Esophagus muscularis mucosa (tissue), 4 donors: ENCODE measurements around the gene WWOX. TPM values are rescaled to one million over a fixed set of nuclear protein-coding genes. Genes with fewer than 3 reads are reported as not detected.

Experiments used
- DNase-seq: peaks from one replicate; pipeline ENCODE4 v3.0.0-alpha.2; 2017; ENCODE audit errors: extremely low spot score
- H3K27ac ChIP-seq, 4 donors: fragments of 200-600 bp; sonication (generic); replicated peaks in 1 of 4; 1 replicate in 3 of 4; 2 replicates in 1 of 4; pipeline ENCODE4 v1.5.1; 2016 to 2019; ENCODE audit warnings: mild to moderate bottlenecking in 1 of 4
- H3K27me3 ChIP-seq, 4 donors: fragments of 200-600 bp; sonication (generic); one replicate each; pipeline versions ENCODE4 v1.5.1 to v1.6.0; 2016 to 2019
- H3K36me3 ChIP-seq, 4 donors: fragments of 200-600 bp; sonication (generic); one replicate each; pipeline ENCODE4 v1.5.1; 2016 to 2019
- H3K4me1 ChIP-seq, 4 donors: fragments of 200-600 bp; sonication (generic); one replicate each; pipeline ENCODE4 v1.5.1; 2016 to 2019
- H3K4me3 ChIP-seq, 4 donors: fragments of 200-600 bp; sonication (generic); 1 replicate in 2 of 4; 2 replicates in 2 of 4; pipeline ENCODE4 v1.5.1; 2016 to 2019; ENCODE audit warnings: mild to moderate bottlenecking in 4 of 4, moderate library complexity in 1 of 4
- H3K9me3 ChIP-seq, 4 donors: fragments of 200-600 bp; sonication (generic); 1 replicate in 3 of 4; 2 replicates in 1 of 4; pipeline ENCODE4 v1.5.1; 2016 to 2019
- EP300 ChIP-seq: sonication (generic); formaldehyde crosslinking; IDR thresholded peaks from one replicate; pipeline ENCODE4 v1.6.1; 2017; ENCODE audit warnings: antibody characterized with exemption
- POLR2A ChIP-seq: fragments of 450-650 bp; IDR thresholded peaks from one replicate; pipeline ENCODE4 v1.6.1; 2017; ENCODE audit warnings: antibody characterized with exemption, moderate library complexity, mild to moderate bottlenecking, low read depth
- POLR2AphosphoS5 ChIP-seq, 2 donors: sonication (generic); formaldehyde crosslinking; IDR thresholded peaks; one replicate each; pipeline ENCODE4 v1.6.1; 2017; ENCODE audit warnings: antibody characterized with exemption in 2 of 2
- WGBS: methylation state at CpG from one replicate; pipeline ENCODE4 v1.1.5; 2018; 5-methylcytosine and 5-hydroxymethylcytosine counted together
- intact Hi-C: fragments of 100-400 bp; cut with DNase I; formaldehyde crosslinking; loops from one replicate; pipeline ENCODE4 v1.15.1; 2023
- total RNA-seq, 4 donors: library from RNA; depleted of rRNA; stranded (reverse); fragments of >200 nt; gene quantifications; one replicate each; pipeline versions ENCODE4 v1.1.0 to v1.2.1, GENCODE V29; 2016
- TF ChIP-seq, protein P1 (sequence below), 3 experiments: fragments of 200-600 bp in 2 of 3; fragments of 450-650 bp in 1 of 3; sonication (generic) in 2 of 3; IDR thresholded peaks; one replicate each; pipeline ENCODE4 v1.5.1; 2017 to 2019; ENCODE audit warnings: antibody characterized with exemption in 3 of 3, mild to moderate bottlenecking in 2 of 3, moderate library complexity in 1 of 3

Gene WWOX
- total RNA-seq, 4 donors from 2014 or later: 14.4 to 27.8 (median 15.4) TPM

DNA sequence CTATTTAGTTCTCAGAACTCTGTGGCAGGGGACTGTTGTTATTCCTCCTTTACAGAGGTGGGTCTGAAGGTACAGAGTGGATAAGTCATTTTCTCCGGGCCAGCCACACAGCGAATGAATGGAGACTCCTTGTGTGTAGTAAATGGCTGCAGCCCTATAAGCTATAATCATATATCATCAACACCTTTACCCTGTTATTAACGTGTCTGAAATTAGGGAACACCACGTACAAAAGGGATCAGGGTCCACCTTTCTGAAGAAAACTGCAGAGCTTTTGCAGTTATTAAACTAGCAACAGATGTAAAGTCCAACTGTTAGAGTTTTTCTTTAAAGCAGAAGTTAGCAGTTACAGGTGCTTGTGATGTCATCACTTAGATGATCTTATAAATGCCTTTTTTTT is 804.4 kb downstream of the WWOX start:
- Histone ChIP-seq H3K4me3 (no peak overlapping the region), H3K4me1 (peaks cover 0 to 4% (median 0%) of the 10 kb centered on the region in 4 donors), H3K36me3 (no peaks in the 10 kb centered on the region), H3K27ac (no peak overlapping the region), H3K27me3 (no peaks in the 10 kb centered on the region), H3K9me3 (no peaks in the 10 kb centered on the region)
- intact Hi-C loops: no loop called here
- DNase-seq: no peak
- TF ChIP-seq POLR2A (no peak), POLR2AphosphoS5 (IDR thresholded peaks at IDR 0.05) (no peak), EP300 (no peak)
- TF ChIP-seq, protein P1, sequence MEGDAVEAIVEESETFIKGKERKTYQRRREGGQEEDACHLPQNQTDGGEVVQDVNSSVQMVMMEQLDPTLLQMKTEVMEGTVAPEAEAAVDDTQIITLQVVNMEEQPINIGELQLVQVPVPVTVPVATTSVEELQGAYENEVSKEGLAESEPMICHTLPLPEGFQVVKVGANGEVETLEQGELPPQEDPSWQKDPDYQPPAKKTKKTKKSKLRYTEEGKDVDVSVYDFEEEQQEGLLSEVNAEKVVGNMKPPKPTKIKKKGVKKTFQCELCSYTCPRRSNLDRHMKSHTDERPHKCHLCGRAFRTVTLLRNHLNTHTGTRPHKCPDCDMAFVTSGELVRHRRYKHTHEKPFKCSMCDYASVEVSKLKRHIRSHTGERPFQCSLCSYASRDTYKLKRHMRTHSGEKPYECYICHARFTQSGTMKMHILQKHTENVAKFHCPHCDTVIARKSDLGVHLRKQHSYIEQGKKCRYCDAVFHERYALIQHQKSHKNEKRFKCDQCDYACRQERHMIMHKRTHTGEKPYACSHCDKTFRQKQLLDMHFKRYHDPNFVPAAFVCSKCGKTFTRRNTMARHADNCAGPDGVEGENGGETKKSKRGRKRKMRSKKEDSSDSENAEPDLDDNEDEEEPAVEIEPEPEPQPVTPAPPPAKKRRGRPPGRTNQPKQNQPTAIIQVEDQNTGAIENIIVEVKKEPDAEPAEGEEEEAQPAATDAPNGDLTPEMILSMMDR (IDR thresholded peaks at IDR 0.05): no peak
- WGBS: 67% methylated on average over 4 of the region's 4 CpGs

DNA sequence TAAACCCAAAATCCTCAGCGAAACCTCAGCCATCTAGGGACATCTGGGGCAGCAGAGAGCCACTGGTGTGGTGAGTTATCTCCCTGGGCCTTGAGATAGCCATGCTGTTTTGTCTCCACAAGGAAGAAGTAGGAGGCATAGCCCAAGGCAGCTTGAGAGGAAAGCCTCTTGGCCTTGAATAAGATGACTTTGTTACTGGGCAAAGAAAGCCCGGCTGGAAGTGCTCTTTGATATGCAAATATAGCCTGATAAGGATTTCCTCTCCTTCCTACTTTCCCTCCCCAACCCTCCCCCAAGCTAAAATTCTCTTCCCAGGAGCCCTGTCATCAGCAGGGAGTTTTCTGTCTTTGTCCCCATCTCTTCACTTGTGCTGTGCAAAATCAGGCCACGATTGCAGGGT is 806.7 kb downstream of the WWOX start:
- no peak for TF ChIP-seq POLR2A
- TF ChIP-seq, protein P1 (IDR thresholded peaks at IDR 0.05): no peak
- TF ChIP-seq EP300: no peak
- no peak for TF ChIP-seq POLR2AphosphoS5 (IDR thresholded peaks at IDR 0.05)
- DNase-seq: no peak
- Histone ChIP-seq H3K36me3 (no peaks in the 10 kb centered on the region), H3K27ac (no peak overlapping the region), H3K4me3 (no peak overlapping the region), H3K27me3 (no peaks in the 10 kb centered on the region), H3K9me3 (no peaks in the 10 kb centered on the region), H3K4me1 (no peaks in the 10 kb centered on the region)
- intact Hi-C loops: no loop called here
- whole genome bisulfite sequencing: 87% methylated on average over 3 of the region's 3 CpGs

DNA sequence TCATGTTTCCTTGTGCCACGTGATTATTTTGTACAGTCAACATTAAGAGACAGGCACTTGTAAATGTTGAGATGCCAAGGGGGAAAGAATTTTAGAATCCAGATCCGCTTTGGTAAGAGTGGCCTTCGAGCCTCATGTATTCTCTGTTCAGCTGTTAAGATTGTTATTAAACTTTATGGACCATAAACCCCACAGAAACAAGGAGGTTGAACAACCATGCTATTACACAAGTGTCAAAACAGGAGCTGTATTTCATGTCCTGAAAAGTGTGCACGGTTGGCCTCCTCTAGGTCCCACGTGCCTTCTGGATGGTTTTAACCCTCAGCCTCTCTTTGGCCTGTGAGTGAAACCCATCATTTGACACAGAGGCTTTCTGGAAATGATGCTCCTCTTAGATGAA is 809.8 kb downstream of the WWOX start:
- H3K36me3 ChIP-seq: no peaks in the 10 kb centered on the region
- no peaks in the 10 kb centered on the region for H3K4me1 ChIP-seq
- DNase-seq: no peak
- TF ChIP-seq POLR2A (no peak), EP300 (no peak), POLR2AphosphoS5 (IDR thresholded peaks at IDR 0.05) (no peak)
- TF ChIP-seq, protein P1 (IDR thresholded peaks at IDR 0.05): no peak
- no peak overlapping the region for H3K27ac ChIP-seq
- H3K9me3 ChIP-seq: no peaks in the 10 kb centered on the region
- intact Hi-C loops: no loop called here
- H3K4me3 ChIP-seq: no peak overlapping the region
- WGBS: 80% methylated on average over 5 of the region's 5 CpGs
- H3K27me3 ChIP-seq: no peaks in the 10 kb centered on the region

DNA sequence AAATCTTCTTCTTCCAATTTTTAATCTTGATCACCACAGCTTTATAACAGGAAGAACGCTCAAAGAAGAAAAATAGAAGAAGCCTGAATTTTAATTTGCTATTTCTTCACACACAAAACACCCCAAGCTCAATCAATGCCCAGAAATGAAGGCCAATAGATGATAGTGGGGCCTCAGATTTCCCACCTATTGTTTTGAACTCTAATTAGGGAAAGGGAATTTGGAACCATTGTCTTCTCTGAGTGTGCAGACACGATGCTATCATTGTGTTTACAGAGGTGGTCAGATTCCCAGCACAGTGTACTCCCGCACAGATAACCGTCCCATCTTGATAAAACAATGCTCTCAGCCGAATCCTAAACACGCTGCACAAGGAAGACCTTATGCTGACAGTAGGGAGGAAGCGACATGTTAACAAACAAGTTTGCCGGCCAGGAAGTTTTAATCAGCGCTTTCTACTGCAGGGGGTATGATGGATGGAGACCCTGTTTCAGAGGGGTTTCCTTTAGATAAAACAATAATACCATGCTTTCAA is 816.4 kb downstream of the WWOX start:
- intact Hi-C loops: no loop called here
- TF ChIP-seq, protein P1 (IDR thresholded peaks at IDR 0.05): no peak
- TF ChIP-seq EP300: no peak
- no peak for TF ChIP-seq POLR2A
- TF ChIP-seq POLR2AphosphoS5 (IDR thresholded peaks at IDR 0.05): no peak
- no peaks in the 10 kb centered on the region for H3K4me1 ChIP-seq
- H3K9me3 ChIP-seq: peaks cover 0 to under 1% (median 0%) of the 10 kb centered on the region in 4 donors
- H3K27me3 ChIP-seq: no peaks in the 10 kb centered on the region
- 74% methylated on average over 9 of the region's 9 CpGs for WGBS
- H3K27ac ChIP-seq: no peak overlapping the region
- no peaks in the 10 kb centered on the region for H3K36me3 ChIP-seq
- no peak overlapping the region for H3K4me3 ChIP-seq
- no peak for DNase-seq
